Calu3 (cell line): ENCODE results near the gene HSD17B3. TPM values are rescaled to one million over a fixed set of nuclear protein-coding genes. Genes with fewer than 3 reads are reported as not detected.

Experiments
- BruUV-seq: library from RNA; stranded (reverse); fragments of 400-500 nt; replicated peaks from 2 replicates; lab custom pipeline; 2021; lab: Mats Ljungman, UMichigan
- CTCF ChIA-PET: fragments of 300-600 bp; sonication (Branson Sonifier 250); formaldehyde crosslinking; loops from one replicate; lab custom pipeline; 2022; ENCODE audit warnings: antibody characterized with exemption; lab: Charles Lee
- DNase-seq: peaks from one replicate; pipeline ENCODE4 v3.0.0; 2022
- H3K27ac Mint-ChIP-seq: one replicate; pipeline ENCODE4 v1.8.0; 2022; ENCODE audit warnings: mixed read lengths; ENCODE audit not compliant: unreplicated experiment
- H3K27me3 Mint-ChIP-seq: one replicate; pipeline ENCODE4 v1.8.0; 2022; ENCODE audit warnings: mixed read lengths; ENCODE audit not compliant: unreplicated experiment
- H3K36me3 Mint-ChIP-seq: one replicate; pipeline ENCODE4 v1.8.0; 2022; ENCODE audit warnings: mild to moderate bottlenecking, moderate library complexity, mixed read lengths; ENCODE audit not compliant: insufficient read depth, unreplicated experiment
- H3K4me1 Mint-ChIP-seq: one replicate; pipeline ENCODE4 v1.8.0; 2022; ENCODE audit warnings: mild to moderate bottlenecking, low read depth, mixed read lengths; ENCODE audit not compliant: unreplicated experiment
- H3K4me3 Mint-ChIP-seq: one replicate; pipeline ENCODE4 v1.8.0; 2022; ENCODE audit warnings: mild to moderate bottlenecking, low read depth, moderate library complexity, mixed read lengths; ENCODE audit not compliant: unreplicated experiment
- H3K9me3 Mint-ChIP-seq: one replicate; pipeline ENCODE4 v1.8.0; 2022; ENCODE audit warnings: low read depth, mixed read lengths; ENCODE audit not compliant: unreplicated experiment
- intact Hi-C: fragments of 100-400 bp; cut with micrococcal nuclease; formaldehyde crosslinking; loops from one replicate; pipeline ENCODE4 v1.10.0; 2022; ENCODE audit not compliant: unreplicated experiment
- total RNA-seq: library from RNA; stranded (reverse); gene quantifications from 2 replicates; pipeline ENCODE4 v1.2.3, GENCODE V29; 2022
- TF ChIP-seq, protein P1 (sequence below): fragments of 200-600 bp; IDR thresholded peaks from one replicate; pipeline ENCODE4 v1.8.0; 2022; ENCODE audit warnings: antibody characterized with exemption; ENCODE audit not compliant: unreplicated experiment

HSD17B3 gene
- total RNA-seq, 1 experiment from 2014 or later = 1.2 TPM

DNA sequence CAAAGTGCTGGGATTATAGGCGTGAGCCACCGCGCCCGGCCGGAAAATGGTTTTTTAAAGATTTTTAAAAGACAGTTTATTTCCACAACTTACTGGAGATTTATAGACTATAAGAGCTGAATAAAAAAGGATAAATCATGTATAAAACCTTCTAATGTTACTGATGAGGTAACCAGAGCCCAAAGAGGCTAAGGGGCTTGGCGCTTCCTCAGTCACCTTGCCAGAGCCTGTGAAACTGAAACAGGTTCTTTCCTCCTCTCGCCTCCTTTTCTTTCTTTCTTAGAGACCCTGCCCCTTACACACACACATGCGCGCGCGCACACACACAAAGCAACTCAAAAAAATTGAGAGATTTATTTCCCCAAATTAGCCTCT, 69.8 kb downstream of the HSD17B3 start:
- no peak for DNase-seq
- Mint-ChIP-seq H3K27me3 (peaks cover 9% of the 10 kb centered on the region), H3K4me3 (no peak overlapping the region), H3K27ac (no peak overlapping the region), H3K36me3 (no peaks in the 10 kb centered on the region), H3K9me3 (no peaks in the 10 kb centered on the region), H3K4me1 (no peaks in the 10 kb centered on the region)
- TF ChIP-seq, protein P1, sequence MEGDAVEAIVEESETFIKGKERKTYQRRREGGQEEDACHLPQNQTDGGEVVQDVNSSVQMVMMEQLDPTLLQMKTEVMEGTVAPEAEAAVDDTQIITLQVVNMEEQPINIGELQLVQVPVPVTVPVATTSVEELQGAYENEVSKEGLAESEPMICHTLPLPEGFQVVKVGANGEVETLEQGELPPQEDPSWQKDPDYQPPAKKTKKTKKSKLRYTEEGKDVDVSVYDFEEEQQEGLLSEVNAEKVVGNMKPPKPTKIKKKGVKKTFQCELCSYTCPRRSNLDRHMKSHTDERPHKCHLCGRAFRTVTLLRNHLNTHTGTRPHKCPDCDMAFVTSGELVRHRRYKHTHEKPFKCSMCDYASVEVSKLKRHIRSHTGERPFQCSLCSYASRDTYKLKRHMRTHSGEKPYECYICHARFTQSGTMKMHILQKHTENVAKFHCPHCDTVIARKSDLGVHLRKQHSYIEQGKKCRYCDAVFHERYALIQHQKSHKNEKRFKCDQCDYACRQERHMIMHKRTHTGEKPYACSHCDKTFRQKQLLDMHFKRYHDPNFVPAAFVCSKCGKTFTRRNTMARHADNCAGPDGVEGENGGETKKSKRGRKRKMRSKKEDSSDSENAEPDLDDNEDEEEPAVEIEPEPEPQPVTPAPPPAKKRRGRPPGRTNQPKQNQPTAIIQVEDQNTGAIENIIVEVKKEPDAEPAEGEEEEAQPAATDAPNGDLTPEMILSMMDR = no peak
- CTCF ChIA-PET = interaction anchor here (0.6 to 1.9 kb wide), 2 partner anchors 23 to 85 kb away, joined by 8 to 19 read pairs; no protein-coding TSS in a partner anchor
- BruUV-seq = no TSS peak
- intact Hi-C loops = loop anchor here (1.0 kb wide), 1 partner anchor 85 kb away; no protein-coding TSS in a partner anchor

GRCh38 chr9:96230002-96230401, 72.0 kb downstream of the HSD17B3 start:
- Mint-ChIP-seq H3K4me3 (no peak overlapping the region), H3K4me1 (no peaks in the 10 kb centered on the region), H3K36me3 (no peaks in the 10 kb centered on the region), H3K27me3 (peaks cover 7% of the 10 kb centered on the region), H3K9me3 (no peaks in the 10 kb centered on the region), H3K27ac (no peak overlapping the region)
- CTCF ChIA-PET = no interaction called here
- intact Hi-C loops = no loop called here
- DNase-seq = no peak
- BruUV-seq = no TSS peak
- TF ChIP-seq, protein P1 = no peak

- TF ChIP-seq, protein P1 = no peak
- no TSS peak for BruUV-seq
- Mint-ChIP-seq H3K27me3 (no peaks in the 10 kb centered on the region), H3K36me3 (no peaks in the 10 kb centered on the region), H3K9me3 (peaks cover 5% of the 10 kb centered on the region), H3K4me3 (no peak overlapping the region), H3K4me1 (no peaks in the 10 kb centered on the region), H3K27ac (no peak overlapping the region)
- no peak for DNase-seq
- intact Hi-C loops = no loop called here
- CTCF ChIA-PET = no interaction called here
Observed at GRCh38 chr9:96222132-96222531, 79.8 kb downstream of the HSD17B3 start.

- H3K4me1 Mint-ChIP-seq = no peaks in the 10 kb centered on the region
- no peaks in the 10 kb centered on the region for H3K36me3 Mint-ChIP-seq
- no peak overlapping the region for H3K4me3 Mint-ChIP-seq
- H3K27me3 Mint-ChIP-seq = peaks cover 20% of the 10 kb centered on the region
- CTCF ChIA-PET = no interaction called here
- no peak overlapping the region for H3K27ac Mint-ChIP-seq
- H3K9me3 Mint-ChIP-seq = peaks cover 5% of the 10 kb centered on the region
- TF ChIP-seq, protein P1 = no peak
- intact Hi-C loops = loop anchor here (5.0 kb wide), 1 partner anchor 493 kb away; no protein-coding TSS in a partner anchor
- DNase-seq = no peak
- BruUV-seq = no TSS peak
Observed at GRCh38 chr9:96219900-96220257, 82.1 kb downstream of the HSD17B3 start.
